Activated CD8-positive, alpha-beta T cell treated with anti-CD3 and anti-CD28 coated beads for 36 hours (primary cell): ENCODE results near the gene CYP2W1. TPM values are rescaled to one million over a fixed set of nuclear protein-coding genes. Genes with fewer than 3 reads are reported as not detected.

ENCODE experiments used
- ATAC-seq: fragments of 200-7000 bp; cut with Tn5 transposase; one replicate; pipeline ENCODE4 v1.10.0; 2021; ENCODE audit warnings: mild to moderate bottlenecking, moderate library complexity
- CTCF ChIA-PET: fragments of 350-600 bp; sonication (Branson Sonifier 250); formaldehyde crosslinking; loops from one replicate; lab custom pipeline; 2021; ENCODE audit warnings: antibody characterized with exemption; lab: Charles Lee
- POLR2A ChIA-PET: fragments of 350-600 bp; sonication (Branson Sonifier 250); formaldehyde crosslinking; loops from one replicate; lab custom pipeline; 2021; ENCODE audit warnings: antibody characterized with exemption; lab: Charles Lee
- DNase-seq: peaks from one replicate; pipeline ENCODE4 v3.0.0-alpha.2; 2020
- H3K27ac Mint-ChIP-seq: one replicate; pipeline ENCODE4 v1.8.0; 2021; ENCODE audit warnings: mild to moderate bottlenecking, mixed read lengths
- H3K27me3 Mint-ChIP-seq: one replicate; pipeline ENCODE4 v1.8.0; 2021; ENCODE audit warnings: mixed read lengths
- H3K36me3 Mint-ChIP-seq: one replicate; pipeline ENCODE4 v1.8.0; 2021; ENCODE audit warnings: low read depth, mixed read lengths
- H3K4me1 Mint-ChIP-seq: one replicate; pipeline ENCODE4 v1.8.0; 2021; ENCODE audit warnings: low read depth, mixed read lengths
- H3K4me3 Mint-ChIP-seq: one replicate; pipeline ENCODE4 v1.8.0; 2021; ENCODE audit warnings: mild to moderate bottlenecking, moderate library complexity, mixed read lengths
- H3K9me3 Mint-ChIP-seq: one replicate; pipeline ENCODE4 v1.8.0; 2021; ENCODE audit warnings: mixed read lengths
- CTCF ChIP-seq: fragments of 200-600 bp; IDR thresholded peaks from one replicate; pipeline ENCODE4 v1.8.0; 2022; ENCODE audit warnings: antibody characterized with exemption, mild to moderate bottlenecking
- intact Hi-C: fragments of 100-400 bp; cut with micrococcal nuclease; formaldehyde crosslinking; loops from one replicate; pipeline ENCODE4 v1.10.0; 2022
- total RNA-seq, 2 experiments: library from RNA; stranded (reverse); gene quantifications; one replicate each; pipeline ENCODE4 v1.2.3, GENCODE V29; 2021

CYP2W1 gene
- total RNA-seq, 2 experiments from 2014 or later: not detected

GRCh38 chr7:1028044-1028770 lies 45.2 kb downstream of the CYP2W1 start:
- intact Hi-C loops: no loop called here
- ATAC-seq (peak; percentile 84), DNase-seq (peak; percentile 92)
- TF ChIP-seq CTCF: no peak
- no peaks in the 10 kb centered on the region for H3K9me3 Mint-ChIP-seq
- H3K36me3 Mint-ChIP-seq: peaks cover 8% of the 10 kb centered on the region
- CTCF ChIA-PET: interaction anchor here (0.6 to 2.9 kb wide), 6 partner anchors 17 to 148 kb away, joined by 3 to 11 read pairs (median 4); partner anchors contain the start of gene GPR146
- H3K27ac Mint-ChIP-seq: peak overlapping the region; percentile 63
- H3K27me3 Mint-ChIP-seq: no peaks in the 10 kb centered on the region
- POLR2A ChIA-PET: no interaction called here
- H3K4me1 Mint-ChIP-seq: peaks cover 29% of the 10 kb centered on the region
- H3K4me3 Mint-ChIP-seq: peak overlapping the region; percentile 52

- POLR2A ChIA-PET: no interaction called here
- no peak for TF ChIP-seq CTCF
- peak overlapping the region; percentile 52 for H3K4me3 Mint-ChIP-seq
- H3K9me3 Mint-ChIP-seq: no peaks in the 10 kb centered on the region
- ATAC-seq: peak; percentile 82
- intact Hi-C loops: no loop called here
- peaks cover 6% of the 10 kb centered on the region for H3K36me3 Mint-ChIP-seq
- peak overlapping the region; percentile 63 for H3K27ac Mint-ChIP-seq
- H3K27me3 Mint-ChIP-seq: no peaks in the 10 kb centered on the region
- CTCF ChIA-PET: interaction anchor here (1.1 to 2.9 kb wide), 2 partner anchors 36 kb away, joined by 4 to 11 read pairs; no protein-coding TSS in a partner anchor
- peaks cover 36% of the 10 kb centered on the region for H3K4me1 Mint-ChIP-seq
- peak; percentile 86 for DNase-seq
These were observed 46.0 kb downstream of the CYP2W1 start for GRCh38 chr7:1028775-1029636.

- DNase-seq: no peak
- intact Hi-C loops: no loop called here
- CTCF ChIA-PET: interaction anchor here (1.1 to 2.9 kb wide), 2 partner anchors 35 to 37 kb away, joined by 4 to 11 read pairs; no protein-coding TSS in a partner anchor
- no peaks in the 10 kb centered on the region for H3K9me3 Mint-ChIP-seq
- no peak overlapping the region for H3K4me3 Mint-ChIP-seq
- H3K27ac Mint-ChIP-seq: no peak overlapping the region
- ATAC-seq: no peak
- no peaks in the 10 kb centered on the region for H3K27me3 Mint-ChIP-seq
- H3K36me3 Mint-ChIP-seq: peaks cover 6% of the 10 kb centered on the region
- TF ChIP-seq CTCF: no peak
- POLR2A ChIA-PET: no interaction called here
- peaks cover 41% of the 10 kb centered on the region for H3K4me1 Mint-ChIP-seq
These were observed 46.9 kb downstream of the CYP2W1 start for GRCh38 chr7:1029637-1030443.

- ChIA-PET POLR2A (interaction anchor here (1.0 kb wide), 1 partner anchor 13 kb away, joined by 3 read pairs; no protein-coding TSS in a partner anchor), CTCF (interaction anchor here (2.9 kb wide), 1 partner anchor 37 kb away, joined by 11 read pairs; no protein-coding TSS in a partner anchor)
- no peak overlapping the region for H3K4me3 Mint-ChIP-seq
- no peak for DNase-seq
- H3K27ac Mint-ChIP-seq: no peak overlapping the region
- no peak for TF ChIP-seq CTCF
- intact Hi-C loops: no loop called here
- H3K36me3 Mint-ChIP-seq: peaks cover 6% of the 10 kb centered on the region
- ATAC-seq: no peak
- H3K27me3 Mint-ChIP-seq: no peaks in the 10 kb centered on the region
- no peaks in the 10 kb centered on the region for H3K9me3 Mint-ChIP-seq
- peaks cover 45% of the 10 kb centered on the region for H3K4me1 Mint-ChIP-seq
These were observed 47.6 kb downstream of the CYP2W1 start for GRCh38 chr7:1030444-1031070.
